GM18508 (cell line): ENCODE data around the gene PKNOX2.
"Not testable (repeated sequence)": the region's sequence is repeated elsewhere in the genome, so short reads cannot be mapped to it uniquely, and the experiment has no call there.

Source experiments
- ATAC-seq: cut with Tn5 transposase; IDR thresholded peaks from one replicate; pipeline ENCODE4 v1.9.1; 2021; ENCODE audit warnings: moderate number of reproducible peaks; ENCODE audit not compliant: insufficient read depth, unreplicated experiment

Gene PKNOX2

DNA sequence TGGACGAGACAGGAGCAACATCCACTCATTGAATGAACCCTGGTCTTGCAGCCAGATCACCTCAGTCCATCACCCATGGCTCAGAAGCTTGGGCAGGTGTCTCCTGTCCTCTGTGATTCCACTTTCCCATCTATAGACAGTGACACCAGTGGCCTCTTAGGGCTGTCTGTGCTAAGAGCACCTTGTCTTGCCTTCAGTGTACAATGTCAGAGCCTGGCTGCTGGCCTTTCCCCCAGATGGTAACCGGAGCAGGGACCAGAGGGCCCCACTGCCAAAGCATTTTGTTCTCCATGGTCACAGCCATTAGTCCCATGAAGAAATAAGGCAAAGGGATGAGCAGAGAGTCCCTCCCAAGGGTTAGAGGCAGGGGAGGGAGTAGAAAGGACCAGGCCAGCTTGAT, 35.4 kb downstream of the PKNOX2 start:
- no peak for ATAC-seq

DNA sequence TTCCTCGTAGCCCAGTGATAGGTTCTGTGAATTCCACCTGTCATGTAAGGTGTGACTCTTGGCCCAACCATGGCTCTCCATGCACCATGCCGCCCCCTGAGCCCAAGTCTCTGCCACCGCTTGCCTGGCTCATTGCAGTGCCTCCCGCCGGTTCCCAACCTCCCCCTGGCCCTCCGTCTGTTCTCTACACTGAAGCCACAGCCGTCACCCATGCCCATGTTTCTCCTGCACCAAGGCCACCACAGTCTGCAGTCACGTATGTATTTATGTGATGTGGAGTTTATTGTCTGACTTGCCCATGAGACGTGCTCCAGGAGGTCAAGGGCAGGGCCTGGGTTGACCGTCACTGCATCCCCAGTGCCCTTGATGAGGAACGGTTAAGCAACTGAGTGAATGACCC, 35.9 kb downstream of the PKNOX2 start:
- ATAC-seq: no peak

- ATAC-seq: no peak
These were observed 37.1 kb downstream of the PKNOX2 start for GRCh38 chr11:125201525-125202141.

- no peak for ATAC-seq
These were observed 37.9 kb downstream of the PKNOX2 start for GRCh38 chr11:125202362-125202880.

DNA sequence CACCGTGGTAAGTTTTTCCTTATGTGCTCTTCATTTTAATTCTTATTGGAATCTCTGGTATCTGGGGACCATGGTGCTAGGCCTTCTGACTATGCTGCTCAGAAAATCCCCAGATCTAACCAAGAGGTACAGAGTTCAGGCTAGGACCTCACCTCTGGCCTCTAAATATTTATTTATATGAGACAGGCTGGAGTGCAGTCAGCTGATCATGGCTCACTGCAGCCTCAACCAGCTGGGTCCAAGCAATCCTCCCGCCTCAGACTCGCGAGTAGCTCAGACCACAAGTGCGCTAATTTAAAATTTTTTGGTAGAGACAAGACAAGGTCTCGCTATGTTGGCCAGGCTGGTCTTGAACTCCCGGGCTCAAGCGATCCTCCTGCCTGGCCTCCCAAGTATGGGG, 38.4 kb downstream of the PKNOX2 start:
- no peak for ATAC-seq

GRCh38 chr11:125207866-125208425, 43.4 kb downstream of the PKNOX2 start:
- no peak for ATAC-seq

DNA sequence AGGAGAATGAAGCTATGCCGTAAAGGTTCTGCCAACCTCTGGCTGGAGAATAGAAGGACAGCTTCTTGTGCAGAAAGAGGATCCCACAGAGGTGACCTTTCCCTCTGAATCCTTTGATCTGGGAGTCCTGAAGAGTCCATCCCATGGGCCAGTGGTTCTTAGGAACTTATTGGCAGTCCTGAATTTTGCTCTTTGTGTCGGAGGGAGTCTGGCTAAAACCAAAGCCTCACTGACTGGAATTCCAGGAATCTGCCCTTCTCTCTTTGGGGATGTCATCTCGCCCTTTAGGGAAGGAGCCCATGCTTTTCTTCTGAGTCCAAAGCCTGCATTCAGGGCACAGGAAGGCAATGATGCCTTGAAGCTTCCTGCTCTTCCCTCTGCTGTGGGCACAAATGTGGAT, 45.5 kb downstream of the PKNOX2 start:
- no peak for ATAC-seq

- ATAC-seq: no peak
These were observed 46.8 kb downstream of the PKNOX2 start for GRCh38 chr11:125211191-125211947.

DNA sequence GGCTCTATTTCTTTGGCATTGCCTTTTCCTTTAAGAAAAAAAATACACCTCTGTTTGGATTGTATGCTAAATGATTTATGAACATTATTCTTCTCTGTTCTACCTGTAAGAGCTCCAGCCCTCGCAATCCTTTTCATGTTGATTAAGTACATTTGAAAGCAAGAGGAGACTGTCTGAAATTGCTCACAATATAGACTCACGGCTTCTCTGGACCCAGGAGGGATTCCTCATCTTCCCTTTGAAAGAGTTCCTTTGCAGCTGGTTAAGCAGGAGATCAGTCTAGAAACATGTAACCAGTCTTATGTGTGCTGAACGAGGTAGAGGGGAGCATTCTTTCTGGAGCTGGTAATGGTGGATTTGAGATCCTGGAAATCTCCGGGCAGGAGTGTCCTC, 47.4 kb downstream of the PKNOX2 start:
- ATAC-seq: no peak

- no peak for ATAC-seq
These were observed 50.3 kb downstream of the PKNOX2 start for GRCh38 chr11:125214601-125215565.

DNA sequence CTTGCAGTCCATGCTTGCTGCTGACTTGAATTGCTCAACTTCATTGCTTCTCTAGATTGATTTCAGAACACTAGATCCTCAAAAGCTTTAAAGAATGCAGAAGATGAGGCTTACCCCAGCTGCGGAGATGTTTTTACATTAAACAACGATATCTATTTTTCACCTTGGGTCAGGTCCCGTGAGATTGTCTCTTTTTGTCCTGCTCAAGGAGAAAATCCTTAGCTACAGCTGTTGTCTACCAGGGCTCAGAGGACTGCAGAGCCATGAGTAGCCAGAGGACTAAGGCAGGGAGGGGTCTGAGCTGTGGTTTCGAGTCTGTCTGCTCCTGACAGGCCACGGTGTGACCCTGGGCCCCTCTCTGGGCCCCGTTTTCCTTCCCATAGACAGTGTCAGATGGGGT, 51.4 kb downstream of the PKNOX2 start:
- ATAC-seq: no peak

GRCh38 chr11:125218336-125218735, 53.8 kb downstream of the PKNOX2 start:
- ATAC-seq: no peak

GRCh38 chr11:125221461-125221860, 56.9 kb downstream of the PKNOX2 start:
- ATAC-seq: no peak

DNA sequence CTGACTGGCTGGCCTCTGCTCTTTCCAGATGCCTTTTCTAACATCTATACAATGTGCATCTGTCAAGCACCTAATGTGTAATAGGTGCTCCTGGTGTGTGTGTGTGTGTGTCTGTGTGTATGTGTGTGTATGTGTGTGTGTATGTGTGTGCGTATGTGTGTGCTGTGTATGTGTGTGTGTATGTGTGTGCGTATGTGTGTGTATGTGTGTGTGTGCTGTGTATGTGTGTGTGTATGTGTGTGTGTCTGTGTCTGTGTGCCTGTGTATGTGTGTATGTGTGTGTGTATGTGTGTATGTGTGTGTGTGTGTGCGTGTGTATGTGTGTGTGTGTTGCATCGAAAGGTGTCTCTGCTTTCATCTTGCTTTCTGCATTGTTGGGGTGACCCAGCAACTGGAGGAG, 57.9 kb downstream of the PKNOX2 start:
- ATAC-seq: no peak

- not testable (repeated sequence) for ATAC-seq
These were observed 58.6 kb downstream of the PKNOX2 start for GRCh38 chr11:125223161-125223560.

DNA sequence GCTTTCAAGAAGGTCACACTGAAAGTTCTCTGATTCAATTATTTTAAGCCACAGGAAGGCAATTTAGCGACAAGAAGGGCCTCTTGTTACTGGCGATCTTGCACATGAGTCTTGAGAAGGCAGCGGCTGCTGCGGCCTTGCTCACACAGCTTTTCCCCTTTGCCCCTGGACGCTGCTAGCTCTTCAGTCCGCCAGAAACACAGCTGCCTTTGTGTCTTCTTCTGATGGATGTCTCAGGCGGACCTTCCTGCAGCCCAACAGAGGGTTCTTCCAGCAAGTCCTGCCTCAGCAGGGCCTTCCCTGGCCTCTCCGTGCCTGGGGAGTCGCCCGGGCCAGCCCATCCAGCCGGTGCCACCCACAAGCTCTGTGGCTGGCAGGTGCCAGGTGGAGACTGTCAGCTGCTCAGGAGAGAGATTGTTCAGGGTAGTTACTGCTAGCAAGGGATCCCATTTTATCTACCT, 59.4 kb downstream of the PKNOX2 start:
- no peak for ATAC-seq

GRCh38 chr11:125224391-125225021, 60.0 kb downstream of the PKNOX2 start:
- no peak for ATAC-seq

DNA sequence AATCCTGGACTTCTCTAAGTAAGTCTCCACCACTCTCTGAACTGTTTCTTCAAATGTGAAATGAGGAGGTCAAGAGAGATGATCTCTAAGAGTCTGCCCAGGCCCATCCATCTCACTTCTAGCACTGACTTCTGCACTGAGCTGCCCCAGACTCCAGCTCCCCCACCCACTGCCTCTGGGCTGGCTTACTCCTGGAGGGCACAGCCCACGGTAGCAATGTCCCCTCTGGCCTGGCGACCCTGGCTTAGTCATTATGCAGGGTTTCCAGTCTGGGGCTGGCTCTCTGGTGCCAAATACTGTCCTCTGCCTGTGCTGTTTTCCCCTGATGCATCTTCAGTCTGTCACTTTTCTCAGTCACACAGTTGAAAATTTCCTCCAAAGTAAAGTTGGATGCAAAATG, 60.9 kb downstream of the PKNOX2 start:
- no peak for ATAC-seq

DNA sequence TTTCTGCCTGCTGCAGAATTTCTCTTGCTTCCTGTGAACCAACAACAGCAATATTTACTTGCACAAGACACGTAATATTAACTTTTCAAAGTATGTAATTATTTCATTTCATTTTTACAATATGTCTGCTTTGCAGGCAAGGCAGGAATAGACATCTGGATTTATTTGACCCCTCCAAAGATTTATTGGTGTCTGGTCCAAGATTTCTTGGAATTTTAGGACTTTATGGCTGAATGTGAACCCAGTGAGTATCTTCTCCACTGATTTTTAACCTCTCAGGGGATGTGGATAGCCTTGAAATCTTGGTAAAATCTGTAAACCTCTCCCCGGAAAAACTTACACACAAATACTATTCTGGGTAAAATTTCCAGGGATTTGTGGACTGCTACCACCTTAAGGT, 61.5 kb downstream of the PKNOX2 start:
- no peak for ATAC-seq

DNA sequence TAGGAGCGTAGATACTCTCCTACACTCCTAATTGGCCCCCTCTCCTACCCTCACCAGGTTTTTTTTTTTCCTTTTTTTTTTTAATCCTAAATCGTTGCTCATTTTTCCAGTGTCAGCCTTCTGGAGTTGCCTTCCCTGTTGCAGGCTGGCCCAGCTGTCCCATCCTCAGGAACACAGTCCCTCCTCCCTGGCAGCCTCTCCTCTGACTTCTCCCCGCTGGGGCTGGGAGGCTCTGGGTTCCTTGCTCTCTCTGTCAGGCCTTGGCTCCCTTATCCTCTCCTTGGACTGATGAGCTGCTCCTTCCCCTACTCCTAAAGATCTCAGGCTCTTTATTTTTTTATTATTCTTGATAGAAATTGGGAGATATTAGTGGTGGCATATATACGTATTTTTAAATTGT, 62.2 kb downstream of the PKNOX2 start:
- no peak for ATAC-seq
